Measurements from ENCODE around the gene SLC25A28. TPM values are rescaled to one million over a fixed set of nuclear protein-coding genes. Genes with fewer than 3 reads are reported as not detected.

The SLC25A28 gene
- total RNA-seq, 2 experiments from 2014 or later = 60.4 to 89.5 TPM

Other genes with a start within 250 kb of the SLC25A28 start
- gene GOT1, start 189.8 kb downstream of the SLC25A28 start, total RNA-seq = 10 to 100 TPM; 33.2 to 36.5 TPM
- not detected for gene NKX2-3, start 87.5 kb downstream of the SLC25A28 start, total RNA-seq
- 1 to 10 TPM; 4.3 to 7.4 TPM for gene ENTPD7, start 39.1 kb upstream of the SLC25A28 start, total RNA-seq
- gene COX15, start 111.7 kb upstream of the SLC25A28 start, total RNA-seq = 10 to 100 TPM; 40.4 to 42.1 TPM
- gene CUTC, start 111.8 kb upstream of the SLC25A28 start, total RNA-seq = 10 to 100 TPM; 23.6 to 26.9 TPM
- gene ABCC2, start 162.2 kb upstream of the SLC25A28 start, total RNA-seq = under 1 TPM; 0.82 to 0.85 TPM

Data from activated CD8-positive, alpha-beta memory T cell treated with anti-CD3 and anti-CD28 coated beads, Interleukin-2, amount 10 ng/mL, durations not matched to agents 7 days and 5 days (primary cell).